ENCODE results near the gene ADH6. TPM values are rescaled to one million over a fixed set of nuclear protein-coding genes. Genes with fewer than 3 reads are reported as not detected.
"Not testable (repeated sequence)": the region's sequence is repeated elsewhere in the genome, so short reads cannot be mapped to it uniquely, and the experiment has no call there.

Gene ADH6
- not detected for total RNA-seq
- polyA plus RNA-seq, result not detected
- total RNA-seq, result 0 to 0.09 (median 0) reads per million in 6 experiments

DNA sequence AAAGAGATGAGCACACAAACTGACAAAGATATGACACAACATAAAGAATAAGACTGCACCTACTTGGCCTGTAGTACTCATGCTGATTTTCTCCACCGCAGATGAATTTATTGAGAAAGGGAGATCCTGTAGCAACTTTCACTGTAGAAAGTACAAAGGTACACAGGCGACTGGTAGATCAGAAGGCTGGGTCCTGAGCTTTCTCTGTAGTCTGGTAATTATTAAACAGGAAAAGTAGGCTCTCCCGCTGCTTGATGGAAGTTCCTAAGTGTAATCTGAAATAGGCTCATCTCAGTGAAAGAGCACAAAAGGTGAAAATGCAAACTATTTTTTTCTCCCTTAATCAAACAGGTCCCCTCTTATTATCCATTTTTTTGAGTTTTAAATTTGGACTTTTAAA, at the start of gene ADH6:
TSS of gene ADH6 (minus strand) at position 175 of the 400 bp plus-strand sequence. CDS start at position 81, 94 bp downstream.
- Mint-ChIP-seq H3K36me3 (peaks cover 0 to 14% (median 8%) of the 10 kb centered on the region in 3 donors), H3K9me3 (peaks cover 5 to 18% (median 7%) of the 10 kb centered on the region in 9 donors), H3K27ac (no peak within 1 kb of the TSS), H3K4me3 (no peak within 1 kb of the TSS), H3K4me1 (no peaks in the 10 kb centered on the region), H3K27me3 (peaks cover 0 to 2% (median 0%) of the 10 kb centered on the region in 5 donors)
- POLR2A ChIA-PET, result no interaction called here
- no peak for ATAC-seq
- DNase-seq, result no peak

DNA sequence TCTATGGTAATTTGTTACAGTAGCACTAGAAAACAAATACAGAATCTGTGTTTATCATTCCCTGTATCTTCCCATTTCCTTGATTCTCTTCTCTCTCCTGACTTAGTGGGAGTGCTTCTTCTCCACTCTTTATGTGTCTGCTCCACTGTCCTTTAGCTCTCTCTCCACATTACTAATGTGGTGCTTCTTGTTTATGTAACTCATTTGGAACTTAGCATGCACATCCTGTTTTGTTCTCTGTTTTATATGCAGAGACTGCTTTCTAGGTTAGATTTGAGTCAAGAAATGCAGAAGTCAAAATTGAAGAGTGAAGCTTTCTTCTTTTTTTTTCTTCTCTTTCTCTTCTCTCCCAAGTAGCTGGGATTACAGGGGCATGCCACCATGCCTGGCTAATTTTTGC, 45.9 kb upstream of the ADH6 start:
- peaks cover 3 to 30% (median 18%) of the 10 kb centered on the region in 9 donors for H3K9me3 Mint-ChIP-seq
- no peaks in the 10 kb centered on the region for H3K4me1 Mint-ChIP-seq
- no peak for DNase-seq
- ATAC-seq, result no peak
- H3K27me3 Mint-ChIP-seq, result peaks cover 0 to 13% (median 4%) of the 10 kb centered on the region in 5 donors
- H3K27ac Mint-ChIP-seq, result no peak overlapping the region
- H3K4me3 Mint-ChIP-seq, result no peak overlapping the region
- POLR2A ChIA-PET, result no interaction called here
- H3K36me3 Mint-ChIP-seq, result peaks cover 0 to 24% (median 17%) of the 10 kb centered on the region in 3 donors

DNA sequence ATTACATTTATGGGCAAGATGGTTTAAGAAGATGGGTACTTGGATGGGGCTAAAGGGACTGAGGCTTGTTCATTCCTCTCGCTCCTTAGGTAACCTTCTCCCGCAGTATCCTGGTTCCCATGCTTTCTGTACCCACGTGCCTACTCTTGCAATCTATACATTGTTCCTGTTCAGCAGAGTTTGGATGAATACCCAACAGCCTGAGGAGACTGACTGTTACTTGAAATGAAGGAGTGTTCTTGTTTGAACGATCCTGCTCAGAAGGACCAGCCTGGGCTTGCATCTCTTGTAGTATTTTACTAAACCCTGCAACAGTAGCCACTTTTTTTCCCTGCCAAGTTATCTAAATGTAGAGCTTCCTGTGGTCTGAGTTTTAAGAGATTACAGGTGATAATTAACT, 33.7 kb upstream of the ADH6 start:
- no peak for ATAC-seq
- DNase-seq, result no peak
- Mint-ChIP-seq H3K27ac (no peak overlapping the region), H3K36me3 (peaks cover 0 to 7% (median 7%) of the 10 kb centered on the region in 3 donors), H3K9me3 (peaks cover 0 to 24% (median 8%) of the 10 kb centered on the region in 9 donors), H3K4me3 (no peak overlapping the region), H3K4me1 (no peaks in the 10 kb centered on the region), H3K27me3 (peaks cover 0 to 3% (median 0%) of the 10 kb centered on the region in 5 donors)
- POLR2A ChIA-PET, result no interaction called here

DNA sequence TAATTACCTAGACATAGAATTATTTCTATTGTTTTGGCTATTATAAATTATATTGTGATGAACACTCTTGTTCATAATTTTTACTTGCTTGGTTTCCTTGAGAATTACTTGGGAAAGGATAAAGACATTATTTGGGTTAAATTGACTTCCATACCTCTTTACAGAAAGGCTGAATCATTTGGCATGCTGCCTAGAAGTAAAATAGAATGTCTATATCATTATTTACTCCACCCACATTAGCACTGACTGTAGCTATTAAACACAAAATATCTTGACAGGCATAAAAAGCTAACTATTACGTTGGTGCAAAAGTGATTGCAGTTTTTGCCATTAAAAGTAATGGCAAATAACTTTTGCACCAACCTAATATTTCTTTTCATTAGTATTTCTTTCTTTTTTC, 29.7 kb upstream of the ADH6 start:
- POLR2A ChIA-PET, result no interaction called here
- peaks cover 2 to 31% (median 11%) of the 10 kb centered on the region in 3 donors for H3K36me3 Mint-ChIP-seq

DNA sequence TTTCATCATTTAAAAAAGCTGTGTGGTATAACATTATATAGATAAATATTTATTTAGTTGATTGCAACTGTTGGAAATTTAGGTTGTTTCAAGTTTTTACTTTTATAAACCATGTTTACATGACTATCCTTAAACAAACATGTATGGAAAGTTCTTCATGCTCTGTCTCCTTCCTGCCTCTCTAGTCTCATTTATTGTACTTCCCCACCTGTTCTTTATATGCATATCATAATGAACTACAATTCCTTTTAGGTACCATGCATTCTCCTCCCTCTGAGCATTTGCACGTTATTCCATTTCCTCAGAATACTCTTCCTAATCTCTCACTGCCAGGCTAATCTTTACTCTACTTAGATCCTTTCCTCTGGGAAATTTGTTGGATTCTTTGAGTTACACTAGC, 16.9 kb upstream of the ADH6 start:
- ATAC-seq (no peak), DNase-seq (no peak)
- peaks cover 0 to 14% (median 1%) of the 10 kb centered on the region in 5 donors for H3K27me3 Mint-ChIP-seq
- peaks cover 2 to 27% (median 26%) of the 10 kb centered on the region in 3 donors for H3K36me3 Mint-ChIP-seq
- H3K9me3 Mint-ChIP-seq, result peaks cover 3 to 43% (median 14%) of the 10 kb centered on the region in 9 donors
- POLR2A ChIA-PET, result no interaction called here
- H3K4me1 Mint-ChIP-seq, result peaks cover 0 to 2% (median 0%) of the 10 kb centered on the region in 4 donors
- H3K4me3 Mint-ChIP-seq, result no peak overlapping the region
- H3K27ac Mint-ChIP-seq, result no peak overlapping the region

More for the DNA sequence above, 29.7 kb upstream of the ADH6 start:
- H3K9me3 Mint-ChIP-seq, result peaks cover 14 to 42% (median 26%) of the 10 kb centered on the region in 9 donors
- peaks cover 0 to 12% (median 2%) of the 10 kb centered on the region in 5 donors for H3K27me3 Mint-ChIP-seq
- no peak overlapping the region for H3K27ac Mint-ChIP-seq
- ATAC-seq, result no peak
- no peak for DNase-seq
- no peaks in the 10 kb centered on the region for H3K4me1 Mint-ChIP-seq
- H3K4me3 Mint-ChIP-seq, result no peak overlapping the region

DNA sequence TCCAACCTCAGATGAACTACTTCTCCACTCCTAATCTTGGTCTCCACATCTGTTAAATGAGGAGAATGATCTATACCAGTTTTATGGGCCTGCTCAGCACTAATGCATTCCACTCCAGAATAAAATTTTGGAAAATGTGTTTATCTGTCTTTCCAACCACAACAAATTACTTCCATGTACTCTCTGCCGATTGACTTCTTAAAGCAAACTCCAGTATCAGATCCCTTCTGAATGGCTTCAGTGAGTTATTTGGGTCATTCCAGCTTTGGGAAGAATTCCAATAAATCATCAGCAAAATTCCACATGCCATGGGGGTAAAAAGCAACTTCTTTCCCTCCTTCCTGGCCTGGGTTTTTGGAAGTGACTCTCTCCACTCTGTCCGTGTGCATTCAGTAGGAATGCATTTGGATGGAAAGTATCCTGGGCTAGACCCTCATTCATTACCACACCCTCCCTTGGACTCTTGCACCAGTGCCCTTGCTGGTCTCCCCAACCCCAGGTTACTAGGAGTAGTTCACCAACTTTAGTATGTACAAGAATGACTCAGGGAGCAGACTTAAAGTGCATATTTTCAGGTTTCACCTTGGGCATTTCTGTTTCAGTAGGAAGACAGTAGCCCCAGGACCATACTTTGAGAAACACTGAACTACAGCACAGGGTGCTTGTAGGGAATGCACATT, 15.4 kb upstream of the ADH6 start:
- H3K9me3 Mint-ChIP-seq, result peaks cover 4 to 56% (median 25%) of the 10 kb centered on the region in 9 donors
- no peak overlapping the region for H3K4me3 Mint-ChIP-seq
- H3K4me1 Mint-ChIP-seq, result peaks cover 0 to 3% (median 0%) of the 10 kb centered on the region in 4 donors
- H3K27ac Mint-ChIP-seq, result no peak overlapping the region
- H3K36me3 Mint-ChIP-seq, result peaks cover 2 to 38% (median 27%) of the 10 kb centered on the region in 3 donors
- POLR2A ChIA-PET, result no interaction called here
- H3K27me3 Mint-ChIP-seq, result peaks cover 0 to 19% (median 1%) of the 10 kb centered on the region in 5 donors
- DNase-seq (no peak), ATAC-seq (no peak)

DNA sequence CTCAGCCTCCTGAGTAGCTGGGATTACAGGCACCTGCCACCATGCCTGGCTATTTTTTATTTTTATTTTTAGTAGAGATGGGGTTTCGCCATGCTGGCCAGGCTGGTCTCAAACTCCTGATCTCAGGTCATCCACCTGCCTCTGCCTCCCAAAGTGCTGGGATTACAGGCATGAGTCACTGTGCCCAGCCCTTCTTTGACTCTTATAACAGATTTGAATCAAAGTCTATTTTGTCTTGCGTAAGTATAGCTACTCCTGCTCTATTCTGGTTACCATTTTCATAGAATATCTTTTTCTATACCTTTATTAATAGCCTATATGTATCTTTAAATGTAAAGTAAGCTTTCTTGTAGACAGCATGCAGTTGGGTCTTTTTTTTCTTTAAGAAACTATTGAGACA, 14.4 kb upstream of the ADH6 start:
- H3K4me1 Mint-ChIP-seq, H3K4me3 Mint-ChIP-seq, DNase-seq, POLR2A ChIA-PET, H3K27ac Mint-ChIP-seq, ATAC-seq: not testable (repeated sequence)
- H3K36me3 Mint-ChIP-seq, result peaks cover 0 to 34% (median 23%) of the 10 kb centered on the region in 3 donors
- peaks cover 0 to 19% (median 1%) of the 10 kb centered on the region in 5 donors for H3K27me3 Mint-ChIP-seq
- peaks cover 4 to 57% (median 32%) of the 10 kb centered on the region in 9 donors for H3K9me3 Mint-ChIP-seq

DNA sequence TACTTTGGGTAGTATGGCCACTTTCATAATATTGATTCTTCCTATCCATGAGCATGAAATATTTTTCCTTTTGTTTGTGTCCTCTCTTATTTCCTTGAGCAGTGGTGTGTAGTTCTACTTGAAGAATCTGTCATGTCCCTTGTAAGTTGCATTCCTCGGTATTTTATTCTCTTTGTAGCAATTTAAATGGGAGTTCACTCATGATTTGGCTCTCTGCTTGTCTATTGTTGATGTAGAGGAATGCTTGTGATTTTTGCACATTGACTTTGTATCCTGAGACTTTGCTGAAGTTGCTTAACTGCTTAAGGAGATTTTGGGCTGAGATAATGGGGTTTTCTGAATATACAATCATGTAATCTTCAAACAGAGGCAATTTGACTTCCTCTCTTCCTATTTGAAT, 9.7 kb upstream of the ADH6 start:
- H3K4me3 Mint-ChIP-seq, ATAC-seq, POLR2A ChIA-PET, H3K27ac Mint-ChIP-seq, H3K27me3 Mint-ChIP-seq, H3K4me1 Mint-ChIP-seq, DNase-seq: not testable (repeated sequence)
- peaks cover 6 to 62% (median 30%) of the 10 kb centered on the region in 9 donors for H3K9me3 Mint-ChIP-seq
- peaks cover 0 to 28% (median 12%) of the 10 kb centered on the region in 3 donors for H3K36me3 Mint-ChIP-seq

DNA sequence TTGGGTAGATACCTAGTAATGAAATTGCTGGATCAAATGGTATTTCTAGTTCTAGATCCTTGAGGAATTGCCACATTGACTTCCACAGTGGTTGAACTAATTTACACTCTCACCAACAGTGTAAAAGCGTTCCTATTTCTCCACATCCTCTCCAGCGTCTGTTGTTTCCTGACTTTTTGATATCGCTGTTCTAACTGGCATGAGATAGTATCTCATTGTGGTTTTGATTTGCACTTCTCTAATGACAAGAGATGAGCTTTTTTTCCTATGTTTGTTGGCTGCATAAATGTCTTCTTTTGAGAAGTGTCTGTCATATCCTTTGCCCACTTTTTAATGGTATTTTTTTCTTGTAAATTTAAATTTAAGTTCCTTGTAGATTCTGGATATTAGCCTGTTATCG, 8.6 kb upstream of the ADH6 start:
- H3K27ac Mint-ChIP-seq, H3K4me1 Mint-ChIP-seq, POLR2A ChIA-PET, H3K4me3 Mint-ChIP-seq, ATAC-seq, H3K27me3 Mint-ChIP-seq, DNase-seq: not testable (repeated sequence)
- Mint-ChIP-seq H3K36me3 (peaks cover 0 to 28% (median 11%) of the 10 kb centered on the region in 3 donors), H3K9me3 (peaks cover 6 to 60% (median 32%) of the 10 kb centered on the region in 9 donors)

DNA sequence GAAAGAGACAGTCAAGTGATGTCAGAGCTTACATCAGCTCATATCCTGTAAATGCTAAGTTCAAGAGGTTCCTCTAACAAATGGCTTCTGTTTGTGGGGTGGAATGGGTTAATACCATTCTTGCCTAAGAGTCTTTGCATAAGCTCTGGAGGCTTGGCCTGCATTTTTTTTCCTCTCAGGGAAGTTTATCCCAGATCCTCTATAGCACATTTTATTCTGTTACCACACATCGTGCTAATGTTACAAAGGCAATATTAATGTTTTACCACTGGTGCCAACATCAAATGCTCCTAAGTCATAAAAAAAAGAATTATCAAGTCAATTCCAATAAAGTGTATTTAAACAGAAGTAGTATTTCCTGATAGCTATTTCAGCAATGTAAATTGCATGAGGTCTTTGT, 2.9 kb upstream of the ADH6 start:
- Mint-ChIP-seq H3K4me3 (no peak overlapping the region), H3K9me3 (peaks cover 7 to 28% (median 12%) of the 10 kb centered on the region in 9 donors), H3K27ac (no peak overlapping the region), H3K27me3 (peaks cover 0 to 2% (median 0%) of the 10 kb centered on the region in 5 donors), H3K4me1 (no peaks in the 10 kb centered on the region), H3K36me3 (peaks cover 0 to 23% (median 8%) of the 10 kb centered on the region in 3 donors)
- DNase-seq, result no peak
- ATAC-seq, result no peak
- POLR2A ChIA-PET, result no interaction called here

DNA sequence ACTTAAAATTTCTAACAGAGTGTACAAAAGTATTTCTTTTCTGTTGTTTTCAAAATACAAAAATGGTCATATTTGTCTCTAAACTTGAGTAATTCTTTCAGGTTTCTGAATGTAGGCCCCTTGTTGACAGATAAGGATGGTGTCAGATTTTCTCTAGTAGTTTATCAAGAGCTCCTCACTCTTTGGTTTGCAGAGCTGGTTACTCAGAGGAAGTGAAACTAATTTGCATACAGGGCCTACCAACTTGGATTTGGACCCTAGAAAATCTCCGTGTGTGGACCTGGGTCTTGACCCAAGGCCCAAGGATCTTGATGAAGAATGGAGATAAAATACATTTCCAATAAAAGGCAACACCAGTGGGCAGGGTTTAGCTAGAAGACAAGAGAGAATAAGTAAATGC, 433 bp upstream of the ADH6 start:
- POLR2A ChIA-PET, result no interaction called here

DNA sequence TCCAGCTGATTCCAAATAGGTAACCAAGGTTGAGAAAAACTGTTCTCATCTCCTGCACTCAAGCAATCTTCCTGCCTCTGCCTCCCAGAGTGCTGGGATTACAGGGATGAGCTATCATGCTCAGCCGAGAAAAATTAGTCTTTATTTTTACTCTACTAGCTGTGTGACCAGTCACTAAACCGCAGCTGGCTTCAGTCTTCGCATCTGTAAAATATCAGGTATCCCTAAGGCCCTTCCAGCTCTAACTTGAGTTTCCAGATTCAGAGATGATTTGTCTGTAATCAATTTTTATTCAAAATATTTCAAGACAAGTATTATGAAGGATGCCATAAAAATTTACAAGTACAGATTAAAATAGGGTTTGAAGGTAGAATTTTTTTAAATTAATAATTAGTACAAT, 3.5 kb downstream of the ADH6 start:
- no peaks in the 10 kb centered on the region for H3K4me1 Mint-ChIP-seq

More for the DNA sequence above, 433 bp upstream of the ADH6 start:
- H3K27ac Mint-ChIP-seq, result no peak overlapping the region
- H3K36me3 Mint-ChIP-seq, result peaks cover 0 to 14% (median 8%) of the 10 kb centered on the region in 3 donors
- H3K27me3 Mint-ChIP-seq, result peaks cover 0 to 2% (median 0%) of the 10 kb centered on the region in 5 donors
- DNase-seq (no peak), ATAC-seq (no peak)
- H3K4me1 Mint-ChIP-seq, result no peaks in the 10 kb centered on the region
- H3K4me3 Mint-ChIP-seq, result no peak overlapping the region
- H3K9me3 Mint-ChIP-seq, result peaks cover 5 to 18% (median 9%) of the 10 kb centered on the region in 9 donors

DNA sequence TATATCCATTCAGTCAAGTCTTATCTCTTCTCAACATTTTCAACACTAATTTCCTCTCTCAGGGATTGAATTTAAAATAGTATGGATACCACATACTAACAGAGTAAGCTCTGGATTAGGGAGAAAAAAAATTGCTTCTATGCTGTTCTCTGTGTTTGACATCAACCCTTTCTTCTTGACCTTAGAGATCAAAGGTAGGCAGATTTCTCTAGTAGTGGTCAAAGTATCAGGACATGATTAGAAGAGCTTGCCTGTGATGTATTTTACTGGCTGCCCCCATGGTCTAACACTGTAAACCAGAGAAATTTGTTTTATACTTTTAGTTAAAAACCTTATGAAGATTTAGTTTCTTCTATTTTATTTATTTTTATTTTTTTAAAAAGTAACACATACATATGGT, 8.3 kb downstream of the ADH6 start:
- Mint-ChIP-seq H3K27ac (no peak overlapping the region), H3K4me3 (no peak overlapping the region), H3K9me3 (no peaks in the 10 kb centered on the region), H3K36me3 (peaks cover 0 to 2% (median 0%) of the 10 kb centered on the region in 3 donors), H3K4me1 (no peaks in the 10 kb centered on the region), H3K27me3 (no peaks in the 10 kb centered on the region)
- no peak for ATAC-seq
- POLR2A ChIA-PET, result no interaction called here
- DNase-seq, result no peak

More for the DNA sequence above, 3.5 kb downstream of the ADH6 start:
- H3K27me3 Mint-ChIP-seq, result peaks cover 0 to 2% (median 0%) of the 10 kb centered on the region in 5 donors
- no peak overlapping the region for H3K27ac Mint-ChIP-seq
- H3K9me3 Mint-ChIP-seq, result peaks cover 3 to 18% (median 5%) of the 10 kb centered on the region in 9 donors
- ATAC-seq, result no peak
- no peak overlapping the region for H3K4me3 Mint-ChIP-seq
- no peak for DNase-seq
- POLR2A ChIA-PET, result no interaction called here
- peaks cover 0 to 14% (median 5%) of the 10 kb centered on the region in 3 donors for H3K36me3 Mint-ChIP-seq
